ENCODE data around the gene NOTCH1. TPM values are rescaled to one million over a fixed set of nuclear protein-coding genes. Genes with fewer than 3 reads are reported as not detected.

Gene NOTCH1
- total RNA-seq, 1 donor from 2014 or later, result 26.6 TPM

- ATAC-seq (ENCODE audit: low read depth) (peak; percentile 38), DNase-seq (no peak)
- TF ChIP-seq CTCF (IDR thresholded peaks at IDR 0.05), result no peak
- intact Hi-C loops (cut with micrococcal nuclease), result loop anchor here (2.0 kb wide), 1 partner anchor 13 kb away; the partner anchor contains the start of gene NOTCH1
- Mint-ChIP-seq H3K4me1 (peaks cover 79% of the 10 kb centered on the region), H3K27me3 (no peaks in the 10 kb centered on the region), H3K27ac (peak overlapping the region; percentile 56), H3K9me3 (no peaks in the 10 kb centered on the region), H3K36me3 (ENCODE audit: low read depth) (peaks cover 2% of the 10 kb centered on the region), H3K4me3 (peak overlapping the region; percentile 44)
- CTCF ChIA-PET, result interaction anchor here (0.7 to 1.2 kb wide), 2 partner anchors 49 to 98 kb away, joined by 3 to 4 read pairs; no protein-coding TSS in a partner anchor
- POLR2A ChIA-PET, result interaction anchor here (1.0 kb wide), 1 partner anchor 11 kb away, joined by 3 read pairs; no protein-coding TSS in a partner anchor
Measured at GRCh38 chr9:136533775-136534157, 12.1 kb downstream of the NOTCH1 start.

GRCh38 chr9:136532799-136533774 is 12.8 kb downstream of the NOTCH1 start:
- Mint-ChIP-seq H3K27me3 (no peaks in the 10 kb centered on the region), H3K9me3 (no peaks in the 10 kb centered on the region), H3K4me1 (peaks cover 75% of the 10 kb centered on the region), H3K4me3 (peak overlapping the region; percentile 46), H3K27ac (no peak overlapping the region), H3K36me3 (ENCODE audit: low read depth) (peaks cover 2% of the 10 kb centered on the region)
- no peak for TF ChIP-seq CTCF (IDR thresholded peaks at IDR 0.05)
- intact Hi-C loops (cut with micrococcal nuclease), result loop anchor here (2.0 kb wide), 1 partner anchor 14 kb away; the partner anchor contains the start of gene NOTCH1
- no peak for DNase-seq
- CTCF ChIA-PET, result interaction anchor here (1.2 kb wide), 1 partner anchor 99 kb away, joined by 4 read pairs; no protein-coding TSS in a partner anchor
- ATAC-seq (ENCODE audit: low read depth), result peak; percentile 11
- POLR2A ChIA-PET, result interaction anchor here (0.6 to 1.0 kb wide), 3 partner anchors 12 to 32 kb away, joined by 3 to 4 read pairs (median 4); no protein-coding TSS in a partner anchor

- Mint-ChIP-seq H3K4me3 (peak overlapping the region; percentile 46), H3K36me3 (ENCODE audit: low read depth) (peaks cover under 1% of the 10 kb centered on the region), H3K27me3 (no peaks in the 10 kb centered on the region), H3K9me3 (no peaks in the 10 kb centered on the region), H3K4me1 (peaks cover 69% of the 10 kb centered on the region), H3K27ac (peak overlapping the region; percentile 41)
- no peak for TF ChIP-seq CTCF (IDR thresholded peaks at IDR 0.05)
- ChIA-PET CTCF (interaction anchor here (1.6 kb wide), 1 partner anchor 20 kb away, joined by 4 read pairs; no protein-coding TSS in a partner anchor), POLR2A (interaction anchor here (0.6 kb wide), 1 partner anchor 31 kb away, joined by 4 read pairs; no protein-coding TSS in a partner anchor)
- intact Hi-C loops (cut with micrococcal nuclease), result loop anchor here (2.0 kb wide), 1 partner anchor 15 kb away; the partner anchor contains the start of gene NOTCH1
- DNase-seq (no peak), ATAC-seq (ENCODE audit: low read depth) (no peak)
Measured at GRCh38 chr9:136531904-136532798, 13.7 kb downstream of the NOTCH1 start.

- Mint-ChIP-seq H3K4me1 (peaks cover 63% of the 10 kb centered on the region), H3K36me3 (ENCODE audit: low read depth) (no peaks in the 10 kb centered on the region), H3K4me3 (peak overlapping the region; percentile 32), H3K27me3 (no peaks in the 10 kb centered on the region), H3K27ac (no peak overlapping the region), H3K9me3 (no peaks in the 10 kb centered on the region)
- no peak for TF ChIP-seq CTCF (IDR thresholded peaks at IDR 0.05)
- POLR2A ChIA-PET, result no interaction called here
- intact Hi-C loops (cut with micrococcal nuclease), result no loop called here
- CTCF ChIA-PET, result interaction anchor here (1.6 kb wide), 1 partner anchor 20 kb away, joined by 4 read pairs; no protein-coding TSS in a partner anchor
- DNase-seq, result no peak
- no peak for ATAC-seq (ENCODE audit: low read depth)
Measured at GRCh38 chr9:136531186-136531903, 14.5 kb downstream of the NOTCH1 start.

Data from activated B cell treated with CpG ODN at 0.5 μM for 24 hours (primary cell).